T-helper 2 cell (primary cell): ENCODE measurements around the gene ALDH2.
A peak's percentile ranks its signal among the peaks of the same experiment; 100 is the strongest.
"Not testable (repeated sequence)": the region's sequence is repeated elsewhere in the genome, so short reads cannot be mapped to it uniquely, and the experiment has no call there.

Experiments used
- DNase-seq, 5 experiments: peaks; one replicate each; pipeline versions ENCODE4 v3.0.0 to v3.0.0-alpha.2; 2012 to 2022

Gene ALDH2

GRCh38 chr12:111791507-111791906 lies 24.8 kb downstream of the ALDH2 start:
- DNase-seq = no peak

GRCh38 chr12:111792155-111792855 lies 25.6 kb downstream of the ALDH2 start:
- DNase-seq = no peak

DNA sequence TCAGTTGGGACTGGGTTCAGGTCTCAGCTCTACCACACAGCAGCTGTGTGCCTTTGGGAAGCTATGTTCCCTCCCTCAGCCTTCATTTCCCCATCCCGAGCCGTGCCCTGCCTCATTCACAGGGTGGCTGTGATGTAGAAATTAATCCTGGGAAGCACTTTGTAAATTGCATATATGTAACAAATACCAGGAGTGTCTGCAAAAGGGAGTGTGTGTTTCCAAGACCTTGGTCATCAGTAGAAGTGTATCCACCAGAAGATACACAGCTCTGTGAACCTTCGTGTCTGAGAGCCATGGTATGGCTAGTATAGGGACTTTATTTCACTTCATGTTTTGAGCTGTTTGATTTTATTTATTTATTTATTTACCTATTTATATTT lies 26.1 kb downstream of the ALDH2 start:
- no peak for DNase-seq

DNA sequence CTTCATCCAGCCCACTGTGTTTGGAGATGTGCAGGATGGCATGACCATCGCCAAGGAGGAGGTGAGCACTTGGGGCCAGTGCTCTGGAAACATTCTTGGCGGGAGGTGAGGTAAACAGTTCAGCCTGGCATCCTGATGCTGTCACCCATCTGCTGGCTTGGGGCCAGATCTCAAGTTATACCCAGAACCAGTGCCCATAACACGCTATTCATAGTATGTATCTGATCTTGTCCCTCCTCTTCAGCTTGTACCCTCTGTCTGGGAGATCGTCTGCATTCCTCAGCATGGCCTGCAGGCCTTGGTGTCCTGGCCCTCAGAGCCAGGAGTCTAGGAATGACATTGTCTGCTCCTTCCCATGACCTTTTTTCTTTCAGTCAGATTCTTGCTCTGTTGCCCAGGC lies 31.4 kb downstream of the ALDH2 start:
- DNase-seq = no peak

DNA sequence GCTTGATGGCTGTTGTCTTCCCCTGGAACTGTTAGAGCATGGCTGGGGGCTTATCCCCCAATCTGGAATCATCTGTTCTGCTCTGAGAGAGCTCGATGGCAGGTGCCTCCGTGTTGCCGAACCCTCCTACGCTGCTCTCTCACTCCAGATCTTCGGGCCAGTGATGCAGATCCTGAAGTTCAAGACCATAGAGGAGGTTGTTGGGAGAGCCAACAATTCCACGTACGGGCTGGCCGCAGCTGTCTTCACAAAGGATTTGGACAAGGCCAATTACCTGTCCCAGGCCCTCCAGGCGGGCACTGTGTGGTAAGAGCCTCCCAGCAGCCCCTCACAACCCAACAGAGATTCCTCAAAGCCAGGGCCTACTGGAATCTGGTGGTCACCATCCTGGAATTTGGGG lies 33.0 kb downstream of the ALDH2 start:
- no peak for DNase-seq

GRCh38 chr12:111803038-111803626 lies 36.4 kb downstream of the ALDH2 start:
- DNase-seq = no peak

- DNase-seq = no peak
Measured at GRCh38 chr12:111803851-111804250, 37.1 kb downstream of the ALDH2 start.

GRCh38 chr12:111806304-111806703 lies 39.6 kb downstream of the ALDH2 start:
- no peak for DNase-seq

DNA sequence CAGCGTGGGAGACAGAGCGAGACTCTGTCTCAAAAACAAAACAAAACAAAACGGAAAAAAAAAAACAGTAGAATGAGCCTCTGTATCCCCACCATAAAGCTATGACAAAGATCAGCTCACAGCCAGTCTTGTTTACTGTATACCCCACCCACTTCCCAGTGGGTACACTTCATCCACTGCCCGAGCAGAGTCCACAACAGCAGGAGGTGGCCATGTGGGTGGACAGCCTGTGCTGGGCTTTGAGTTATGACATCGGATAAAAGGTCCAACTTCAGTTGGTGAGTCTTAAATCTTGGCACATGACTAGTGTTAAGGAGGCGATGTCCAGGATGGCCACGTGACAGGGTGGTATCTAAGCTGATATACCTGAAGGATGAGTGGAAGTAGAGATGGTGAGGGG lies 40.5 kb downstream of the ALDH2 start:
- DNase-seq = no peak

- DNase-seq = peak in 4 of 5 experiments; percentile 30 to 78 (median 40)
Measured at GRCh38 chr12:111812881-111813741, 46.4 kb downstream of the ALDH2 start.

GRCh38 chr12:111816065-111816615 lies 49.4 kb downstream of the ALDH2 start:
- no peak for DNase-seq

GRCh38 chr12:111816898-111817297 lies 50.2 kb downstream of the ALDH2 start:
- not testable (repeated sequence) for DNase-seq

DNA sequence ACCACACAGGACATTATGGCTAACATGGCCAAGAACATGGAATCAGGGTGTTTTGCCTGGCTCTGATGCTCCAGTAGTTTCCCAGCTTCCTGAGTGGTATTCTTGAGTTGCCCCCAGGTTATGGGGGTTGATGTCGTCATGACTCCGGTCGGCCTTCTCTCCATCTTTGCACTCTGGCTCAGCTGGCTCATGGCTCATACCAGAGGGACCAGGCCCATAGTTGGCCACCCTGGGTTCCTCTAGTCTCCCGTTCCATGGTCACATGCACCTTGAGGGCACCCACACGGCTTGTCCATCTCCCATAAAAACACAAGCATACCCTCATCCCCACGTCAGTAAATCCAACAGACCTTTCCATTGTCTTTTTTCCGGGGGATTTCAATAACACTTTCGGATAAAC lies 51.6 kb downstream of the ALDH2 start:
- no peak for DNase-seq

- no peak for DNase-seq
Measured at GRCh38 chr12:111819191-111820158, 52.7 kb downstream of the ALDH2 start.

DNA sequence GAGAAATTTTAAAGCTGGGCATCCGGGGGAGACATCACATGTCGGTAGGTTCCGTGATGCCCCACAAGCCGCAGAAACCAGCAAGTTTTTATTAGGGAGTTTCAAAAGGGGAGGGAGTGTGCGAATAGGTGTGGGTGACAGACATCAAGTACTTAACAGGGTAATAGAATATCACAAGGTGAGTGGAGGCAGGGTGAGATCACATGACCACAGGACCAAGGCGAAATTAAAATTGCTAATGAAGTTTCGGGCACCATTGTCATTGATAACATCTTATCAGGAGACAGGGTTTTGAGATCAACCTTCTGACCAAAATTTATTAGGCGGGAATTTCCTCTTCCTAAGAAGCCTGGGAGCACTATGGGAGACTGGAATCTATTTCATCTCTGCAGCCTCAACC lies 54.1 kb downstream of the ALDH2 start:
- not testable (repeated sequence) for DNase-seq

GRCh38 chr12:111822886-111823285 lies 56.2 kb downstream of the ALDH2 start:
- DNase-seq = no peak

DNA sequence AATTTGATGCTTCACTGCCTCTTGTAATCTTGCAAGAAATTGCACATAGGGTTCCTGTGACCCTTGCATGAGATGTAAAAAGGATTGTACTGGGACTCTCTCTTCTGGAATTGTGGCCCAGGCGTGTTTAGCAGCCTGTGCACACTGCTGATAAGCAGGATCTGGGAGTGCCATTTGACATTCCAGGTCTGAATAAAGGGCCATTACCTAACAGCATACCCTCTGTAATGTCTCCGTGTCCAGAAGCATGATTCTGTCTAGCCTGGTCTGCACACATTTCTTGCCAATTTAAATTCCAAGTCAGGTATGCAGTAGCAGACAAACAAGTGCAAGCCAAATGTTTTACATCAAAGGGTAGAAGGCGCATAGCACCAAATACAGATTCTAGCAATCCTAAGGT lies 57.2 kb downstream of the ALDH2 start:
- DNase-seq = no peak

- DNase-seq = peak in 1 of 5 experiments; percentile 30
Measured at GRCh38 chr12:111824312-111824711, 57.6 kb downstream of the ALDH2 start.

DNA sequence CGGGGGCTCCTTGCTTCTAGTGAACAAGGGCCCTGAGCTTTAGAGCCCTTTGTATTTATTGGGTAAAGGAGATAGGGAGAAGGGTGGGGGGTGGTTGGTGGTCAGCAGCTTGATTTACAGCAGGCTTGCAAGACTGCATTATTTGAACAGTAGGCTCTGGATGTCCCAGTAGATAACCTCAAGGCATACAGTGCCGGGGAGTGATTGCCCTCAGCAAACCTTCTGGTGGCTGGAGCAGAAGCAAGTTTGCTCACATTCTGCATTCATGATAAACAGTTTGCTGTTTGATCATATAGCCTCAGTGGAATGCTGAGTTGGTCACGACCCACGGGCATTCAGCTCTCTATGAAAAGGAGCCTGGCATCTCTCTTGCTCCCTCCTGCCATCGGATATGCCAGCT lies 58.8 kb downstream of the ALDH2 start:
- no peak for DNase-seq

DNA sequence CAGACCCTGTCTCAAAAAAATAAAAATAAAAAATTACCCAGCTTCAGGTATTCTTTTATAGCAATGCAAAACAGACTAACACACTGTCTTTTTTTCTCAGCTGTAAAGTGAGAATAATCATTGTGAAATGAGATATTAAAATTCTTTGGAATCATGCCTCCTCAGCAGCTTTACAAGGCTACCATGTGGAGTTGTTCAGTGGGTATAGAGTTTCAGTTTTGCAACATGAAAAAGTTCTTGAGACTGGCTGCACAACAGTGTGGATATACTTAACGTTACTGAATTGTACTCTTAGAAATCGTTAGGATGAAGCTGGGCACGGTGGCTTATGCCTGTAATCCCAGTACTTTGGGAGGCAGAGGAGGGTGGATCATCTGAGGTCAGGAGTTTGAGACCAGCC lies 59.6 kb downstream of the ALDH2 start:
- no peak for DNase-seq

DNA sequence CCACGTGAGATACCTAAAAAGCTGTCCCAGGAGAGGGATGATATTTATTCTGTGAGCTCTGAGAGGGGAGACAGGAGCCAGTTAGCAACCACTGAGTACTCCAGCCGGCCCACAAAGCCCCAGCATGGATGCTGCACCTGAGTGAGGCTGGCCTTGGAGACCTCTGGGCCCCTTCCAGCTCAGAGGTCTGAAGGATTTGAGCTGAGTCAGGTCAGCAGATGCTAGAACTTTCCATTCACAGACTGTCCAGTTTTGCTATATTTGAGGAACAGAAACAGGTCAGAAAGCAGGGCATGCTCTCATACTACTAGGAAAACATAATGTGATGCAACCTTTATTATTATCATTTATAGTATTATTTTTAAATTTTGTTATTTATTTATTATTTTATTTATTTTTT lies 60.3 kb downstream of the ALDH2 start:
- no peak for DNase-seq

GRCh38 chr12:111827907-111828306 lies 61.2 kb downstream of the ALDH2 start:
- DNase-seq = no peak
